ENCODE data around the gene DDC.

DDC gene

DNA sequence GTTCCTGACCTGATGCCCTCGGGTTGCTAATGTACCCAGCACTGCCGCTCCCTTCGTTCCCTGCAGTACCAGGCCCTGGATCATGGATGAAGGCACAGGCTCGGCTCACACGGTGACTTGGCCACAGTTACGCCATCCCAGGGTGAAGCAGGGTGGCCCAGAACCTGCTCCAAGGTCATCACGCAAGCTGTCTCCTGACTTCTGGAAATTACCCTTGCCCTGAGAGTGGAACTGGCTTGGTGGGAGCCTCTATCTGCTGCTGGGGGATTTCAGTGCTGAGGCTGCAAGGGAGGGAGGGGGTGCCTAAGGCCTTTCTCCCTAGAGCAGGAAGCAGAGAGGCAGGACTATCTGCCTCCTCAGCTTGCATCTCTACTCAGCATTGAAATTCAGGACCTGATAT, 151.6 kb downstream of the DDC start:
- H4K20me1 ChIP-seq (ENCODE audit: control insufficient read depth, insufficient read depth, low read depth, low read length), result no peaks in the 10 kb centered on the region
- no peaks in the 10 kb centered on the region for H3K9me3 ChIP-seq (ENCODE audit: control insufficient read depth, insufficient read depth, low read length)
- H3K4me2 ChIP-seq (ENCODE audit: low read length), result peak overlapping the region; percentile 41; the same call in 1 of the 2 replicates
- H3K27me3 ChIP-seq (ENCODE audit: control insufficient read depth, low read length), result no peaks in the 10 kb centered on the region
- peaks cover 78% of the 10 kb centered on the region for H3K4me1 ChIP-seq (ENCODE audit: control insufficient read depth, low read length)
- H3K79me2 ChIP-seq (ENCODE audit: control insufficient read depth, low read length), result no peaks in the 10 kb centered on the region
- no peak for TF ChIP-seq EZH2phosphoT487 (IDR thresholded peaks at IDR 0.05; ENCODE audit: borderline replicate concordance, low read length)
- no peaks in the 10 kb centered on the region for H3K36me3 ChIP-seq (ENCODE audit: control insufficient read depth, low read length)
- no peaks in the 10 kb centered on the region for H3K9me2 ChIP-seq (replicated peaks; ENCODE audit: control insufficient read depth, low read length)
- no peak overlapping the region for H3K27ac ChIP-seq (ENCODE audit: low read depth, low read length)
- H3F3A ChIP-seq (ENCODE audit: control insufficient read depth, insufficient read depth), result 0 out of 2 replicates have a peak, but pooled peaks cover 4% of the 10 kb centered on the region
- H3K4me3 ChIP-seq (ENCODE audit: low read length), result no peak overlapping the region

DNA sequence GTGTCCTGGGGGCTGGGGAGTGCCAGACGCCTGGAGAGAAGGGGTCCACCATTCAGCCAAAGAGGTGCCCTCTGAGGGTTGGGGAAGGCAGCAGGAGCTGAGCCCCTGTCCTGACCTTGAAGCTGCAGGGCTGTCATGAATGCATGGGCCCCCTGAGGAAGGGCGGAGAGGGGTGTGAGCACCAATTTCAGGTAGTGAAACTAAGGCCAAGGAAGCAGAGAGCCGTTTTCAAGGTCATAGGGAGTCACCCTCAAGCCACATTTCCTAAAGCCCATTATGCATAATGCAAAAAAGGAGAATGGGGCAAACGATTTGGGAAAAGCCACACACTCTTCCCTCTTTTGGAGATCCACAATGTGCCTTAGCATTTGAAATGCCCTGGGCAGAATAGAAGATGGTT, 152.2 kb downstream of the DDC start:
- TF ChIP-seq CTCF (IDR thresholded peaks at IDR 0.05; ENCODE audit: low read depth, low read length, poor library complexity, severe bottlenecking), result no peak
- no peak for TF ChIP-seq EZH2phosphoT487 (IDR thresholded peaks at IDR 0.05; ENCODE audit: borderline replicate concordance, low read length)
- Histone ChIP-seq H3K27me3 (ENCODE audit: control insufficient read depth, low read length) (no peaks in the 10 kb centered on the region), H3K4me2 (ENCODE audit: low read length) (peak overlapping the region; percentile 41), H3K4me1 (ENCODE audit: control insufficient read depth, low read length) (peaks cover 80% of the 10 kb centered on the region), H3K27ac (ENCODE audit: low read depth, low read length) (no peak overlapping the region; the same call in 1 of the 2 replicates), H3K4me3 (ENCODE audit: low read length) (peak overlapping the region; percentile 7; the same call in 1 of the 2 replicates), H4K20me1 (ENCODE audit: control insufficient read depth, insufficient read depth, low read depth, low read length) (no peaks in the 10 kb centered on the region), H3K9me3 (ENCODE audit: control insufficient read depth, insufficient read depth, low read length) (no peaks in the 10 kb centered on the region), H3K9me2 (replicated peaks; ENCODE audit: control insufficient read depth, low read length) (no peaks in the 10 kb centered on the region), H3K79me2 (ENCODE audit: control insufficient read depth, low read length) (no peaks in the 10 kb centered on the region), H3K36me3 (ENCODE audit: control insufficient read depth, low read length) (no peaks in the 10 kb centered on the region), H3F3A (ENCODE audit: control insufficient read depth, insufficient read depth) (peaks cover 7% of the 10 kb centered on the region; the same call in 1 of the 2 replicates)

DNA sequence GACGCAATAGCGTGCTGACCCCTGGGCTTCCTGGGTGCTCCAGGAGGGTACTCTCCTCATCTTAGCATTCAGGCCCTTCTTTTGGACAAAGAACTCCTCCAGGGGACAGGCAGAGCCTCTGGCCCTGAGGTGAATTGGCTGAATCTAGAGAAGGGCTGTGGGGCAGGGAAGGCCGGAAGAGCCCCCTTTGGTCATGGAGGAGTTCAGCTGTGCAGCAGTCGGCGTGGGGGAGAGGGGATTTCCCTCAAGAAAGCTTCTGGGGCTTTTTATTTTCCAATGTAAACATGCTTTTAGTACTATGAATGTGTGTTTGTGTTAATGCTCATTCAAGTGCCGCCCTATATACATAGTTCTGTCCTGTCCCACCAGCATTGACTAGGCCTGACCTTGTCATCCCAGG, 153.9 kb downstream of the DDC start:
- no peak for TF ChIP-seq EZH2phosphoT487 (IDR thresholded peaks at IDR 0.05; ENCODE audit: borderline replicate concordance, low read length)
- no peak for TF ChIP-seq CTCF (IDR thresholded peaks at IDR 0.05; ENCODE audit: low read depth, low read length, poor library complexity, severe bottlenecking)
- Histone ChIP-seq H3K4me2 (ENCODE audit: low read length) (peak overlapping the region; percentile 61), H3K4me3 (ENCODE audit: low read length) (peak overlapping the region; percentile 45), H3F3A (ENCODE audit: control insufficient read depth, insufficient read depth) (peaks cover 18% of the 10 kb centered on the region; the same call in 1 of the 2 replicates), H3K27me3 (ENCODE audit: control insufficient read depth, low read length) (no peaks in the 10 kb centered on the region), H3K4me1 (ENCODE audit: control insufficient read depth, low read length) (peaks cover 78% of the 10 kb centered on the region), H3K9me3 (ENCODE audit: control insufficient read depth, insufficient read depth, low read length) (no peaks in the 10 kb centered on the region), H3K27ac (ENCODE audit: low read depth, low read length) (peak overlapping the region; percentile 62), H3K36me3 (ENCODE audit: control insufficient read depth, low read length) (no peaks in the 10 kb centered on the region), H3K9me2 (replicated peaks; ENCODE audit: control insufficient read depth, low read length) (no peaks in the 10 kb centered on the region), H3K79me2 (ENCODE audit: control insufficient read depth, low read length) (no peaks in the 10 kb centered on the region), H4K20me1 (ENCODE audit: control insufficient read depth, insufficient read depth, low read depth, low read length) (no peaks in the 10 kb centered on the region)

DNA sequence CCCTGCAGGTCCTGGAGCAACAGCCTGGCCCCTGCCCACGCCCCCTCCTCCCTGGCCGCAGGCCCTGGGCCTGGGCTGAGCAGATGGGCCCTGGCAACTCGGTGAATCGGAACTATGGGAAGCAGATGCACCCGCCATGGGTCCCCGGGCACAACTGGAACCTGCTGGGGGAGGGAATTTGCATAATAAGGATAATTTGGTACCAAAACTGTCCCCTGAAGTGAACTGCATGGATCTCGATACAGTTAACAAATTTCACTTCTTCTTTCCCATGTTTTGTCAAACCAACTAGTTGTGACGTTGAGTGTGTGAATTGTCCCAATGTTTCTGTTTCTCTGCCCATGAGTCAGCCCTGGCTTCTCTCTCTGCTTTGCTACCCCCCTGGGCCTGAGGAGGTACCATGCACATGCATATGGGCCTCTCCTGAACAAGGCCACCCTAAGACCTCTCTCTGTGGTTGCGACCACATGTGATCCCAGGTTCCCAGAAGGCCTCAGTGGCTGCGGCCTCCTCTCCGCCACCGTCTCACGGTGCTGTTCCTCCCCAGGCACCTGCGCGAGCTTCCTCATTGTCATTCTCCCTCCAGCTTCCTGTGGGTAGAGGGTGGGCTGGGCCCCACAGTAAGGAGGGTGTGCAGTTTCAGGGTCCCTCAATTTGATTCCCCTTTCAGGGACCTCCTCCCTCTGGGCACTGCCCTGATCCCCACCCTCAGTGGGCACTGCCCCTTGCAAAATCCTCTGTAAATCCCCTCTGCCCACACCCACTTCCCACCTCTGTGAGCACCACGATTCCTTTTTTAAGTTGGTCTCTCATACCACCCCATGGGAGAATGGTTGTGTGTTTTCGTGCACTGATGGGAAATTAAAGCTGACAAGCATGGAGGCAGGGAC, 155.1 kb downstream of the DDC start:
- H3K4me2 ChIP-seq (ENCODE audit: low read length), result peak overlapping the region; percentile 61
- H4K20me1 ChIP-seq (ENCODE audit: control insufficient read depth, insufficient read depth, low read depth, low read length), result no peaks in the 10 kb centered on the region
- H3K4me1 ChIP-seq (ENCODE audit: control insufficient read depth, low read length), result peaks cover 73% of the 10 kb centered on the region

More for the DNA sequence above, 155.1 kb downstream of the DDC start:
- no peaks in the 10 kb centered on the region for H3K9me3 ChIP-seq (ENCODE audit: control insufficient read depth, insufficient read depth, low read length)
- no peaks in the 10 kb centered on the region for H3K27me3 ChIP-seq (ENCODE audit: control insufficient read depth, low read length)
- no peaks in the 10 kb centered on the region for H3K36me3 ChIP-seq (ENCODE audit: control insufficient read depth, low read length)
- no peak for TF ChIP-seq EZH2phosphoT487 (IDR thresholded peaks at IDR 0.05; ENCODE audit: borderline replicate concordance, low read length)
- no peaks in the 10 kb centered on the region for H3K9me2 ChIP-seq (replicated peaks; ENCODE audit: control insufficient read depth, low read length)
- no peaks in the 10 kb centered on the region for H3K79me2 ChIP-seq (ENCODE audit: control insufficient read depth, low read length)
- H3K27ac ChIP-seq (ENCODE audit: low read depth, low read length), result peak overlapping the region; percentile 62
- peak overlapping the region; percentile 45 for H3K4me3 ChIP-seq (ENCODE audit: low read length)
- H3F3A ChIP-seq (ENCODE audit: control insufficient read depth, insufficient read depth), result peaks cover 23% of the 10 kb centered on the region
